Lung microvascular endothelial cell (primary cell): Measurements from ENCODE around the gene CENPV. TPM values are rescaled to one million over a fixed set of nuclear protein-coding genes. Genes with fewer than 3 reads are reported as not detected.
"Not testable (repeated sequence)": the region's sequence is repeated elsewhere in the genome, so short reads cannot be mapped to it uniquely, and the experiment has no call there.

Experiments
- DNase-seq, 2 donors: peaks; one replicate each; pipeline versions ENCODE4 v3.0.0 to v3.0.0-alpha.2; 2010; ENCODE audit warnings: low read depth in 2 of 2
- total RNA-seq: library from RNA; depleted of rRNA; stranded (reverse); fragments of >200 nt; gene quantifications from 2 replicates; pipeline ENCODE4 v1.2.1, GENCODE V29; 2014

CENPV gene
- total RNA-seq = 2.8 and 13.1 TPM in 2 replicates

DNA sequence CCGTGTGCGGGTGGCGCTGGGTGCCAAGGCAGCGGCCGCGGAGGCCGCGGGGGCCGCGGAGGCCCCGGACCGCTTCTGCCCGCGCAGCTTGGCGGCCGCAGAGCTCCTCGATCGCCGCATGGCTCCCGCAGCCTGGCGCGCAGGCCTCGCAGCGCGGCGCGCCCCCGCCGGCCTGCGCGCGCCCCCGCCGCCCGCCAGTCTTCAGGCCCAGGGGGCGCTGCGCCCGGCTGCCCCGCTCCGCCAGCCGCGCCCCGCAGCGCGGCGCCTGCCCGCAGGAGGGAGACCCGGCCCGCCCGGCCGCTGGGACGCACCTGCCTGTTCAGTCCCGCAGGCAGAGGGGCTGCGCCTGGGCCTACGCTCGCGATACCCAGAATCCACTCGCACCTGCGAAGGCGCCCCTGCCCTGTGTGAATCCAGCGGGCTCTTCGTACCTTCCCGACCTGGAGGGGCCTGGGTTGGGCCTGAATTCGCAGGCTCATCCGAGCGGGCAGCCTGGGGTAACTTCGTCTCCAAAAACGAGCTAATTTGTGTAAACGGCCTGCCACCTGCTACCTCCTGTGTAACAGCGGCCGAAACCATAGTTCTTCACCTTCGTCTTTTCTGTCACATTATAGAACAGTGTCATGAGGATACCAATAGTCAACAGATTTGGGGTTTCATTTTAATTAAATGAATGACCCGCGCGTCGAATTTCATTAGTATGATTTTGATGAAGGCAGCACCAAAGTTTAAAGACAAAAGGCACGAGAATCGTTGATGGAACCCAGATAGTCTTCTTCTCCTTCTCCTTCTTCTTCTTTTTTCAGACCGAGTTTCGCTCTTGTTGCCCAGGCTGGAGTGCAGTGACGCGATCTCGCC lies at the start of gene CENPV:
Gene CENPV, minus strand, starts transcription at position 153 of the 858 bp plus-strand sequence. Its CDS starts 33 bp downstream, at position 120.
- peak; percentile 42 to 66 for DNase-seq

GRCh38 chr17:16398270-16399267 lies 45.3 kb upstream of the CENPV start:
- peak in 1 of 2 donors; percentile 68 for DNase-seq

GRCh38 chr17:16396693-16397092 lies 43.4 kb upstream of the CENPV start:
- DNase-seq = peak in 1 of 2 donors; percentile 31

- DNase-seq = not testable (repeated sequence)
Measured at GRCh38 chr17:16395887-16396286, 42.6 kb upstream of the CENPV start.

DNA sequence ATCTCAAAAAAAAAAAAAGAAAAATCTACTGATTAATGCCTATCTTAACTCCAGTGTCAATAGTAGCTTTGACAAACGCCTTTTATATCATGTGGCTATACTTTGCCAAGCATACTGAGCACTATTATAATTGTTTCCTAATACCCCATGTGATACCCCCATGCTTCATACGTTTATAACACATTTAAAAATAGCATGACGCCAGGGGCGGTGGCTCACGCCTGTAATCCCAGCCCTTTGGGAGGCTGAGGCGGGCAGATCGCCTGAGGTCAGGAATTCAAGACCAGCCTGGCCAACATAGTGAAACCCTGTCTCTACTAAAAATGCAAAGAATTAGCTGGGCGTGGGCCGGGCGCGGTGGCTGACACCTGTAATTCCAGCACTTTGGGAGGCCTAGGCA lies 39.2 kb upstream of the CENPV start:
- not testable (repeated sequence) for DNase-seq

- no peak for DNase-seq
Measured at GRCh38 chr17:16391451-16391850, 38.2 kb upstream of the CENPV start.

DNA sequence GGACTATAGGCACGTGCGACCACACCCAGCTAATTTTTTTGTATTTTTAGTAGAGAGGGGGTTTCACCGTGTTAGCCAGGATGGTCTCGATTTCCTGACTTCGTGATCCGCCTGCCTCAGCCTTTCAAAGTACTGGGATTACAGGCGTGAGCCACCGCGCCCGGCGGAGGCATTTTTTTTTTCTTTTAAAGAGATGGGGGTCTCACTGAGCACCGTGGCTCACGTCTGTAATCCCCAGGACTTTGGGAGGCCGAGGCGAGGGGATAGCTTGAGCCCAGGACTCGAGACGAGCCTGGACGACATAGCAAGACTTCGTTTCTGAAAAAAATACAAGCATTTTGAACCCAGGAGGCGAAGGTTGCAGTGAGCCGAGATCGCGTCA lies 32.8 kb upstream of the CENPV start:
- DNase-seq = not testable (repeated sequence)

- no peak for DNase-seq
Measured at GRCh38 chr17:16384557-16384956, 31.3 kb upstream of the CENPV start.

- DNase-seq = no peak
Measured at GRCh38 chr17:16383772-16384287, 30.6 kb upstream of the CENPV start.

GRCh38 chr17:16383216-16383615 lies 29.9 kb upstream of the CENPV start:
- DNase-seq = no peak

DNA sequence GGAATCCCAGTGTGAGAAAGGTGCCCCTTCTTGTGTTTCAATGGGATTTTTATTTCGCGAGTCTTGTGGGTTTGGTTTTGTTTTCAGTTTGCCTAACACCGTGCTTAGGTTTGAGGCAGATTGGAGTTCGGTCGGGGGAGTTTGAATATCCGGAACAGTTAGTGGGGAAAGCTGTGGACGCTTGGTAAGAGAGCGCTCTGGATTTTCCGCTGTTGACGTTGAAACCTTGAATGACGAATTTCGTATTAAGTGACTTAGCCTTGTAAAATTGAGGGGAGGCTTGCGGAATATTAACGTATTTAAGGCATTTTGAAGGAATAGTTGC lies 28.2 kb upstream of the CENPV start:
- DNase-seq = peak; percentile 64 to 66

DNA sequence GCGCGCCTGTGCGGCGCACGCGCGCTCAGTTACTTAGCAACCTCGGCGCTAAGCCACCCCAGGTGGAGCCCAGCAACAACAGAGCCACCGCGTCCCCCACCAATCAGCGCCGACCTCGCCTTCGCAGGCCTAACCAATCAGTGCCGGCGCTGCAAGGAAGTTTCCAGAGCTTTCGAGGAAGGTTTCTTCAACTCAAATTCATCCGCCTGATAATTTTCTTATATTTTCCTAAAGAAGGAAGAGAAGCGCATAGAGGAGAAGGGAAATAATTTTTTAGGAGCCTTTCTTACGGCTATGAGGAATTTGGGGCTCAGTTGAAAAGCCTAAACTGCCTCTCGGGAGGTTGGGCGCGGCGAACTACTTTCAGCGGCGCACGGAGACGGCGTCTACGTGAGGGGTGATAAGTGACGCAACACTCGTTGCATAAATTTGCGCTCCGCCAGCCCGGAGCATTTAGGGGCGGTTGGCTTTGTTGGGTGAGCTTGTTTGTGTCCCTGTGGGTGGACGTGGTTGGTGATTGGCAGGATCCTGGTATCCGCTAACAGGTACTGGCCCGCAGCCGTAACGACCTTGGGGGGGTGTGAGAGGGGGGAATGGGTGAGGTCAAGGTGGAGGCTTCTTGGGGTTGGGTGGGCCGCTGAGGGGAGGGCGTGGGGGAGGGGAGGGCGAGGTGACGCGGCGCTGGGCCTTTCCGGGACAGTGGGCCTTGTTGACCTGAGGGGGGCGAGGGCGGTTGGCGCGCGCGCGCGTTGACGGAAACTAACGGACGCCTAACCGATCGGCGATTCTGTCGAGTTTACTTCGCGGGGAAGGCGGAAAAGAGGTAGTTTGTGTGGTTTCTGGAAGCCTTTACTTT lies 27.6 kb upstream of the CENPV start, which contains the start of gene UBB:
Gene UBB, plus strand, starts transcription at position 452 of the 856 bp plus-strand sequence. CDS start 817 bp downstream, outside the sequence.
- peak; percentile 99 for DNase-seq

DNA sequence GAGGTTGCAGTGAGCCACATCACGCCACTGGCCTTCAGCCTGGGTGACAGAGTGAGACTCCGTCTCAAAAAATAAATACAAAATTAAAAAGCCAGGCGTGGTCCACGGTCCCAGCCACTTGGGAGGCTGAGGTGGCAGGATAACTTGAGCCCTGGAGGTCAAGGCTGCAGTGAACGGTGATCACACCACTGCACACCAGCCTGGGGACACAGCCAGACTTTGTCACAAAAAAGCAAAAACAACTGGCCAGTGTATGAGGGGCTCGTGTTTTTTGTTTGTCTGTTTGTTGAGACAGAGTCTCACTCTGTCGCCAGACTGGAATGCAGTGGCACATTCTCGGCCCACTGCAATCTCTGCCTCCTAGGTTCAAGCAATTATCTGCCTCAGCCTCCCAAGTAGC lies 26.4 kb upstream of the CENPV start:
- DNase-seq = no peak

GRCh38 chr17:16378636-16379282 lies 25.5 kb upstream of the CENPV start:
- no peak for DNase-seq

GRCh38 chr17:16377941-16378341 lies 24.7 kb upstream of the CENPV start:
- DNase-seq = peak; percentile 9 to 39

- DNase-seq = peak in 1 of 2 donors; percentile 69
Measured at GRCh38 chr17:16374146-16374938, 21.1 kb upstream of the CENPV start.

- DNase-seq = peak; percentile 20 to 93
Measured at GRCh38 chr17:16371742-16372141, 18.5 kb upstream of the CENPV start.

DNA sequence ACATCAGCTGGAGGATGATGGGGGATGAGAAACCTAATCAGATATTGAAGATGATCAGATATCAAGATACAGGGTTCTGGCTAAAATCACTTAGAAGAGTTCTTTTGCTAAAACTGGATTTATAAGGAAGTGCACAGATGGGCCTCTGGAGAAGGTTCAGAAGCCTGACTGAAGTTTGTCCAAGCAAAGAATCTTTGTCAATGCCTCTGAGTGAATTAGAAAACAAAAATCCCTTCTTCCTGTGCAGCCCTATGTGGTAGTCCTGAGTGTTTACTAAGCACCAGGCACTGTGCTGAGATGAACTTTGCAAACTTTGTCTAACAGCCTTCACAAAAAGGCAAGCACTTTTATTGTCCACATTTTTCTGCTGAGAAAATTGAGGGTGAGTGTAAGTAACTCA lies 11.4 kb upstream of the CENPV start:
- DNase-seq = no peak

DNA sequence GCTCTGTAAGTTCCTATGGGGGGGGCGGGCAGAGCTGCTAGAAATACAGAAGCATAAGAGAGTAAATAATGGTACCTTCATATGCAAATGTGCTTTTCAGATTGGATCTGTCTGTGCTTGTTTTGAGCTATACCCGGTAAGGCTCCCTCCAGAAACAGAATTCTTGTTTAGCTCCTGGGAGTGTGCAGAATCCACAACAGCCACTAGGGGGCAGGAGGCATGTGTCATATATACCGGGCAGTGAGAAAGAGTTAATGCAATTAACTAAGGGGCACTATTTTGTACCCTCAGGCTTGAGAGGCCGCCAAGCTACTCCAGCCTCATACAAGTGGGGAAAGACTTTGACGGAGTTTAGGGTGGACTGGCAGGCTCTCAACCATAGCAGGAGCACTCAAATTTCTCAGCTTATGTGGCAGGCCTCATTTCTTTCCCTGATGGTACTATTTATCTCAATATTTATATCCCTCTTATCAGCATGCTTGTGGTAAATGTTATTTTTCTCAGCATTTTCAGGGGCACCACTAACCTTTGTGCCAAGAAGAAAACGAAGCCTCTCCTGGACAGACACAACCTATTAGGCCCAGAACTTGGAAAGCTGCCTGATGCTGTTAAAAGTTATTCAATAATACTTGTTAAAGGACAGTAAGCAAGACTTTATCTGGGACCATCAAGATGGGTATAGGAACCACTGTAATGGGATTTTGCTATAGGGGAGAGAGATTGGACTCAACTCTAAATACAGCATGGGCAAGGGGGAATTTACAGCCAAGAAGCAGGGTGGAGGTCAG lies 10.7 kb upstream of the CENPV start:
- DNase-seq = peak; percentile 75 to 81
